ENCODE data around the gene CLCN7. TPM values are rescaled to one million over a fixed set of nuclear protein-coding genes. Genes with fewer than 3 reads are reported as not detected.

Gene CLCN7
- total RNA-seq, 1 experiment from 2014 or later, result 70.0 TPM

DNA sequence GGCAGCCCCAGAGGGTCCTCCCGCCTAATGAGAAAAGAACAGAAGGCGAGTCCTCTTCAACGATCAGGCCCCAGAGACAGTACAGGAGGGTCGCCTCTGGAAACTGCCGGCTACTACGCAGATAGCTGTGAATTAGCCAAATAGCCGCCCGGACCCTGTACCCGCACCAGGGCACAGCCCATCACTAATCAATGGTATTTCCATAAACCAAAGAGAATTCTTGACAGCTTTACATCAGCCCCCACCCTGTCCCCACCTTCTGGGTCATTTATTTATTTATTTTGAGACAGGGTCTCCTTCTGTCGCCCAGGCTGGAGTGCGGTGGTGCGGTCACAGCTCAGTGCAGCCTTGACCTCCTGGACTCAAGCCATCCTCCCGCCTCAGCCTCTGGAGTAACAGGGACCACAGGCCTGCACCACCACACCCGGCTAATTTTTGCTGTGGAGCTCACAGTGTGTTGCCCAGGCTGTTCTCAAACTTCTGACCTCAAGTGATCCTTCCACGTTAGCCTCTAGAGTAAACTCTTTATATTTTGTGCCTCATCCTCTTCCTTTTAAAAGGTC lies 805 bp upstream of the CLCN7 start:
- Histone ChIP-seq H2BK5ac (ENCODE audit: insufficient read length, low read length) (no peak overlapping the region), H2BK20ac (ENCODE audit: low read depth, low read length, poor library complexity, severe bottlenecking) (no peak overlapping the region), H3K9me3 (ENCODE audit: control insufficient read depth, low read depth, low read length) (peaks cover 8% of the 10 kb centered on the region), H3K18ac (ENCODE audit: insufficient read length, low read depth, low read length) (peak overlapping the region; percentile 12), H3K56ac (ENCODE audit: insufficient read length, low read depth, low read length) (no peak overlapping the region), H4K8ac (replicated peaks; ENCODE audit: insufficient read length, low read depth, low read length) (no peak overlapping the region), H3K23me2 (ENCODE audit: insufficient read length, low read depth, low read length, poor library complexity, severe bottlenecking) (peaks cover 11% of the 10 kb centered on the region), H2BK120ac (ENCODE audit: low read depth, low read length, poor library complexity, severe bottlenecking) (no peak overlapping the region), H3K79me2 (ENCODE audit: insufficient read depth, low read length) (peaks cover 11% of the 10 kb centered on the region; the same call in 1 of the 2 replicates), H3K4ac (ENCODE audit: low read depth, low read length) (no peak overlapping the region), H3K9ac (ENCODE audit: extremely low read depth, insufficient read length, low read length) (peak overlapping the region; percentile 42), H4K5ac (ENCODE audit: insufficient read length, low read depth, low read length) (no peak overlapping the region), H3K4me1 (ENCODE audit: insufficient read depth, low read length) (peaks cover 4% of the 10 kb centered on the region), H3K79me1 (ENCODE audit: insufficient read depth, low read depth, low read length, poor library complexity, severe bottlenecking) (peaks cover 10% of the 10 kb centered on the region), H2AK5ac (ENCODE audit: insufficient read length, low read length) (no peak overlapping the region), H4K91ac (ENCODE audit: insufficient read length, low read depth, low read length) (no peak overlapping the region), H3K23ac (ENCODE audit: insufficient read length, low read depth, low read length) (no peak overlapping the region), H3T11ph (ENCODE audit: low read length) (no peak overlapping the region), H3K27me3 (ENCODE audit: insufficient read depth, low read length) (no peaks in the 10 kb centered on the region), H2BK12ac (ENCODE audit: insufficient read length, low read depth, low read length) (no peak overlapping the region), H2BK15ac (ENCODE audit: low read depth, low read length) (no peak overlapping the region), H3K14ac (ENCODE audit: insufficient read depth, low read length) (no peak overlapping the region), H2AFZ (ENCODE audit: low read length) (no peak overlapping the region), H4K20me1 (ENCODE audit: control insufficient read depth, insufficient read depth, insufficient read length) (no peaks in the 10 kb centered on the region), H3K4me2 (ENCODE audit: insufficient read depth, insufficient read length, low read length) (peak overlapping the region; percentile 53), H3K27ac (ENCODE audit: insufficient read length, low read depth, low read length) (no peak overlapping the region)
- no CpG with 5 or more reads among the region's 15 CpGs for WGBS (ENCODE audit: extremely low coverage, insufficient read length, low lambda C conversion rate)
- DNase-seq, result no peak
- H3K27ac Mint-ChIP-seq, result no peak overlapping the region; a peak in 2 of 7 replicates
- H3K4me3 Mint-ChIP-seq, result peak overlapping the region; percentile 75 to 84
- peaks cover 10 to 15% of the 10 kb centered on the region in 2 experiments for H3K4me1 Mint-ChIP-seq
- TF ChIP-seq, protein P1, sequence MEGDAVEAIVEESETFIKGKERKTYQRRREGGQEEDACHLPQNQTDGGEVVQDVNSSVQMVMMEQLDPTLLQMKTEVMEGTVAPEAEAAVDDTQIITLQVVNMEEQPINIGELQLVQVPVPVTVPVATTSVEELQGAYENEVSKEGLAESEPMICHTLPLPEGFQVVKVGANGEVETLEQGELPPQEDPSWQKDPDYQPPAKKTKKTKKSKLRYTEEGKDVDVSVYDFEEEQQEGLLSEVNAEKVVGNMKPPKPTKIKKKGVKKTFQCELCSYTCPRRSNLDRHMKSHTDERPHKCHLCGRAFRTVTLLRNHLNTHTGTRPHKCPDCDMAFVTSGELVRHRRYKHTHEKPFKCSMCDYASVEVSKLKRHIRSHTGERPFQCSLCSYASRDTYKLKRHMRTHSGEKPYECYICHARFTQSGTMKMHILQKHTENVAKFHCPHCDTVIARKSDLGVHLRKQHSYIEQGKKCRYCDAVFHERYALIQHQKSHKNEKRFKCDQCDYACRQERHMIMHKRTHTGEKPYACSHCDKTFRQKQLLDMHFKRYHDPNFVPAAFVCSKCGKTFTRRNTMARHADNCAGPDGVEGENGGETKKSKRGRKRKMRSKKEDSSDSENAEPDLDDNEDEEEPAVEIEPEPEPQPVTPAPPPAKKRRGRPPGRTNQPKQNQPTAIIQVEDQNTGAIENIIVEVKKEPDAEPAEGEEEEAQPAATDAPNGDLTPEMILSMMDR (conservative IDR thresholded peaks at IDR 0.05), result no peak
- H3K27me3 Mint-ChIP-seq (ENCODE audit: low read depth), result peaks cover 31% of the 10 kb centered on the region
- peaks cover 0 to 2% (median 0%) of the 10 kb centered on the region in 3 experiments; a peak in 3 of 7 replicates for H3K36me3 Mint-ChIP-seq (ENCODE audit: insufficient read depth in 1 of 3, low read depth in 3 of 3)
- peaks cover 19 to 30% of the 10 kb centered on the region in 2 experiments for H3K9me3 Mint-ChIP-seq
